IMR-90 (cell line): Measurements from ENCODE around the gene LDHAL6A. TPM values are rescaled to one million over a fixed set of nuclear protein-coding genes. Genes with fewer than 3 reads are reported as not detected.

Experiments
- ATAC-seq: fragments of 200-7000 bp; cut with Tn5 transposase; 2 replicates; pipeline ENCODE4 v1.9.1; 2020; ENCODE audit warnings: low read depth, mild to moderate bottlenecking, moderate library complexity
- BruUV-seq: library from RNA; stranded (reverse); fragments of 400-500 nt; replicated peaks from 2 replicates; lab custom pipeline; 2021; lab: Mats Ljungman, UMichigan
- CTCF ChIA-PET: fragments of 300-600 bp; formaldehyde crosslinking; extraction: SDS; loops from one replicate; lab custom pipeline; 2021; ENCODE audit warnings: antibody characterized with exemption; lab: Yijun Ruan, JAX
- POLR2A ChIA-PET: fragments of 300-600 bp; sonication (Branson Sonifier 250); formaldehyde crosslinking; loops from one replicate; lab custom pipeline; 2022; ENCODE audit warnings: antibody characterized with exemption; ENCODE audit not compliant: unreplicated experiment; lab: Charles Lee
- DNase-seq: peaks from one replicate; pipeline ENCODE4 v3.0.0; 2013
- H2AFZ ChIP-seq: replicated peaks from 2 replicates; pipeline ENCODE3; 2013; ENCODE audit warnings: low read length, mild to moderate bottlenecking; ENCODE audit not compliant: poor library complexity
- H2AK5ac ChIP-seq: 2 replicates; pipeline ENCODE4 v1.6.1; 2013; ENCODE audit warnings: low read depth, low read length, inconsistent platforms
- H2AK9ac ChIP-seq: replicated peaks from 2 replicates; pipeline ENCODE3; 2013; ENCODE audit warnings: mild to moderate bottlenecking, low read depth, low read length, moderate library complexity; ENCODE audit not compliant: poor library complexity
- H2BK120ac ChIP-seq: 2 replicates; pipeline ENCODE4 v1.6.1; 2013; ENCODE audit warnings: low read depth, low read length, inconsistent platforms
- H2BK15ac ChIP-seq: 3 replicates; pipeline ENCODE4 v1.6.1; 2013; ENCODE audit warnings: low read depth, low read length, inconsistent platforms
- H2BK20ac ChIP-seq: 2 replicates; pipeline ENCODE4 v1.6.1; 2013; ENCODE audit warnings: low read depth, mild to moderate bottlenecking, inconsistent platforms, low read length, moderate library complexity
- H2BK5ac ChIP-seq: 2 replicates; pipeline ENCODE4 v1.6.1; 2013; ENCODE audit warnings: mild to moderate bottlenecking, low read depth, low read length, inconsistent platforms; ENCODE audit not compliant: poor library complexity, severe bottlenecking
- H3K14ac ChIP-seq: replicated peaks from 2 replicates; pipeline ENCODE4 v1.6.1; 2013; ENCODE audit warnings: low read depth, low read length, inconsistent platforms
- H3K18ac ChIP-seq: 2 replicates; pipeline ENCODE4 v1.6.1; 2013; ENCODE audit warnings: low read depth, low read length, control low read depth
- H3K23ac ChIP-seq: 2 replicates; pipeline ENCODE4 v1.6.1; 2013; ENCODE audit warnings: low read depth, low read length, inconsistent platforms
- H3K27ac ChIP-seq: 2 replicates; pipeline ENCODE4 v1.5.1; 2013; ENCODE audit warnings: mild to moderate bottlenecking, control low read depth, low read length; ENCODE audit not compliant: insufficient read depth
- H3K27me3 ChIP-seq: 2 replicates; pipeline ENCODE4 v1.6.1; 2013; ENCODE audit warnings: low read length; ENCODE audit not compliant: control insufficient read depth, insufficient read depth
- H3K36me3 ChIP-seq: 2 replicates; pipeline ENCODE4 v1.6.1; 2013; ENCODE audit warnings: low read length, mixed read lengths; ENCODE audit not compliant: control insufficient read depth, insufficient read depth
- H3K4ac ChIP-seq: 2 replicates; pipeline ENCODE4 v1.6.1; 2013; ENCODE audit warnings: low read depth, low read length, inconsistent platforms
- H3K4me1 ChIP-seq: 2 replicates; pipeline ENCODE4 v1.6.1; 2013; ENCODE audit warnings: low read length, mixed read lengths; ENCODE audit not compliant: control insufficient read depth, insufficient read depth
- H3K4me2 ChIP-seq: 2 replicates; pipeline ENCODE4 v1.6.1; 2013; ENCODE audit warnings: low read depth, mild to moderate bottlenecking, control low read depth, low read length, moderate library complexity
- H3K4me3 ChIP-seq: 2 replicates; pipeline ENCODE4 v1.5.1; 2013; ENCODE audit warnings: low read depth, mild to moderate bottlenecking, control low read depth, low read length, moderate library complexity; ENCODE audit not compliant: insufficient read depth
- H3K56ac ChIP-seq: 2 replicates; pipeline ENCODE4 v1.6.1; 2013; ENCODE audit warnings: low read length, inconsistent platforms; ENCODE audit not compliant: insufficient read depth; ENCODE audit errors: extremely low read depth
- H3K79me1 ChIP-seq, 2 experiments: 2 replicates each; pipeline ENCODE4 v1.6.1; 2013; ENCODE audit warnings: low read length in 2 of 2, inconsistent platforms in 1 of 2, low read depth in 1 of 2
- H3K9ac ChIP-seq: 2 replicates; pipeline ENCODE4 v1.6.1; 2013; ENCODE audit warnings: low read depth, low read length, control low read depth
- H3K9me1 ChIP-seq: 2 replicates; pipeline ENCODE4 v1.6.1; 2013; ENCODE audit warnings: low read length, inconsistent platforms; ENCODE audit not compliant: insufficient read depth
- H3K9me3 ChIP-seq: 2 replicates; pipeline ENCODE4 v1.6.1; 2013; ENCODE audit warnings: low read length; ENCODE audit not compliant: control insufficient read depth, insufficient read depth
- H4K20me1 ChIP-seq: 2 replicates; pipeline ENCODE4 v1.6.1; 2013; ENCODE audit warnings: low read length, inconsistent platforms; ENCODE audit not compliant: insufficient read depth
- H4K5ac ChIP-seq: 2 replicates; pipeline ENCODE4 v1.6.1; 2013; ENCODE audit warnings: mild to moderate bottlenecking, low read depth, low read length, control low read depth
- H4K8ac ChIP-seq, 2 experiments: 2 replicates each; pipeline ENCODE4 v1.6.1; 2013; ENCODE audit warnings: low read depth in 2 of 2, low read length in 2 of 2, control low read depth in 1 of 2, inconsistent platforms in 1 of 2
- H4K91ac ChIP-seq: 2 replicates; pipeline ENCODE4 v1.6.1; 2013; ENCODE audit warnings: low read depth, low read length, inconsistent platforms; ENCODE audit not compliant: insufficient read depth
- BHLHE40 ChIP-seq: fragments of 150-350 bp; IDR thresholded peaks from 2 replicates; pipeline ENCODE4 v1.6.1; 2016; ENCODE audit warnings: mild to moderate bottlenecking, low read depth, low read length
- CHD1 ChIP-seq: IDR thresholded peaks from 2 replicates; pipeline ENCODE4 v1.6.1; 2012; ENCODE audit warnings: low read depth, low read length, improper control_type of control experiment
- WGBS, 2 experiments: methylation state at CpG; one replicate each; pipeline versions ENCODE4 v1.1.5 to v1.1.7; 2013; ENCODE audit warnings: missing lambda C conversion rate in 2 of 2; ENCODE audit not compliant: insufficient read length in 1 of 2; ENCODE audit errors: extremely low coverage in 2 of 2; 5-methylcytosine and 5-hydroxymethylcytosine counted together
- dilution Hi-C: fragments of 300-500 bp; cut with HindIII; formaldehyde crosslinking; loops from one replicate; pipeline ENCODE4 v1.14.3; 2018; ENCODE audit warnings: low sequenced_read_pairs; ENCODE audit not compliant: unreplicated experiment
- in situ Hi-C: fragments of 300-500 bp; cut with MboI; formaldehyde crosslinking; loops from 3 replicates; pipeline ENCODE4 v1.14.3; 2019; ENCODE audit warnings: low sequenced_read_pairs, inconsistent platforms, mixed read lengths
- intact Hi-C: fragments of 100-400 bp; cut with micrococcal nuclease; formaldehyde crosslinking; loops from 2 replicates; pipeline ENCODE4 v1.10.0; 2022
- polyA plus RNA-seq, 3 experiments: library from polyadenylated mRNA; depleted of rRNA; stranded (reverse); fragments of >200 nt; gene quantifications; 2 replicates each; pipeline ENCODE4 v1.2.3, GENCODE V29; 2012; ENCODE audit warnings: low replicate concordance in 1 of 3
- total RNA-seq: library from RNA; depleted of rRNA; stranded (reverse); fragments of >200 nt; gene quantifications from 2 replicates; pipeline ENCODE4 v1.2.3, GENCODE V29; 2012

Gene LDHAL6A
- total and polyA plus RNA-seq, 2 of the 4 experiments (the other 2 are of a cell fraction), result not detected

DNA sequence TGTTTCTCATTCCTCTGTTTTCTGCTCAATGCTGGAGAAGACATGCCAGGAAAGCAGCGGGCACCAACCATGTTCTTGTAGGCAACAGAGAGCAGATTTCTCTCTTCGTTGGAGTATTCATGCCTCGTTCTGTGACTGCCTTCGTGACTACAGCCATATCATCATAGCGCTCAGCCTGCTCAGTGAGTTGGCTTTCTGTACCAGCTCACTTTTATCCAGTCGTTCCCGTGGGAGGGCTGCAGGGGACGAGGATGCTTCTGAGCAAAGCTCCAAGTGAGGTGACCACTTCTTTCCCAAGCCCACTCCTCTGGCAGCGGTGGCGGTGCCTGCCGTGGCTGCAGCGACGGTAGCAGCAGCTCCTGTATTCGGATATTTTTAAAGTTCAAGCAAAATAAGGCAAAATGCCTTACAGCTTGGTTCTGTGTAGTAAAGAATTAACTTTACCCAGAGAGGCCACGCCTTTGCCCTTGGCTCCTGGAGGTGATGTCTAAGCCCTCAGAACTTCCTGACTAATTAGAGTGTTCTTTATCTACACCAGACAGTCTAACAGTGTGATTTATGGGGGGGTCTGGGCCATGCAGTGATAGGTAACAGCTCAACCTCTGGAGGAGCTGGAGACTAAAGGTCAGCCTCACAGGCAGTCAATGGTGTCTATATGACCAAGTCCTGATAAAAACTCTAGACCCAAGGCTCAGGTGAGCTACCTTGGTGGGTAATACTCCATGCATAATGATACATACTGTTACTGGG lies 35.3 kb downstream of the LDHAL6A start:
- Histone ChIP-seq H3K27ac (no peak overlapping the region), H4K91ac (no peak overlapping the region), H3K4me1 (peaks cover 2% of the 10 kb centered on the region; the same call in 1 of the 2 replicates), H3K9ac (no peak overlapping the region), H4K5ac (no peak overlapping the region), H3K18ac (no peak overlapping the region), H3K4ac (no peak overlapping the region), H3K23ac (no peak overlapping the region), H3K79me1 (peaks cover 9 to 13% of the 10 kb centered on the region in 2 experiments), H3K14ac (no peak overlapping the region), H3K56ac (no peak overlapping the region), H3K36me3 (peaks cover 17% of the 10 kb centered on the region), H4K8ac (no peak overlapping the region), H3K4me2 (no peak overlapping the region), H3K9me3 (no peaks in the 10 kb centered on the region), H3K9me1 (no peaks in the 10 kb centered on the region; the same call in 1 of the 2 replicates), H3K4me3 (no peak overlapping the region), H2AK5ac (no peak overlapping the region), H2BK20ac (no peak overlapping the region), H4K20me1 (no peaks in the 10 kb centered on the region; the same call in 1 of the 2 replicates), H2BK5ac (no peak overlapping the region), H2AFZ (no peak overlapping the region), H2BK15ac (no peak overlapping the region), H2BK120ac (no peak overlapping the region), H3K27me3 (no peaks in the 10 kb centered on the region), H2AK9ac (no peak overlapping the region)
- BruUV-seq, result no TSS peak
- DNase-seq (no peak), ATAC-seq (no peak)
- dilution Hi-C loops, result no loop called here
- in situ Hi-C loops, result no loop called here
- 100% methylated on average over 3 of the region's 15 CpGs; no CpG with 5 or more reads in 1 of the 2 experiments for WGBS, 2 experiments
- ChIA-PET POLR2A (no interaction called here), CTCF (interaction anchor here (0.5 kb wide), 1 partner anchor 8 kb away, joined by 3 read pairs; no protein-coding TSS in a partner anchor)
- TF ChIP-seq CHD1, result no peak
- TF ChIP-seq BHLHE40, result no peak
- intact Hi-C loops, result no loop called here
